ENCODE results near the gene INSM1. TPM values are rescaled to one million over a fixed set of nuclear protein-coding genes. Genes with fewer than 3 reads are reported as not detected.

Gene INSM1
- total and polyA plus RNA-seq, 10 of the 15 experiments (the other 5 are each of a cell fraction or from before 2014, with no cell fraction given), result 0.03 to 0.11 (median 0.04) TPM; not detected in 7

- ATAC-seq (no peak), DNase-seq (ENCODE audit: low read depth, low spot score) (no peak), FAIRE-seq (no peak)
- no peak overlapping the region for H3K4me3 ChIP-seq
- ChIA-PET CTCF (interaction anchor here (1.2 kb wide), 1 partner anchor 82 kb away, joined by 4 read pairs; no protein-coding TSS in a partner anchor), POLR2A (no interaction called here), RAD21 (ENCODE audit: unreplicated experiment) (no interaction called here), SMC1A (ENCODE audit: uncharacterized antibody, unreplicated experiment) (interaction anchor here (1.1 kb wide), 1 partner anchor 22 kb away, joined by 3 read pairs; no protein-coding TSS in a partner anchor)
- H3K27ac ChIP-seq (ENCODE audit: control insufficient read depth, insufficient read depth), result no peak overlapping the region
- H3K9ac ChIP-seq (ENCODE audit: control insufficient read depth, insufficient read depth, low read length), result no peak overlapping the region
- H4K20me1 ChIP-seq (ENCODE audit: control insufficient read depth, insufficient read depth), result no peaks in the 10 kb centered on the region
- no peak overlapping the region for H3K4me2 ChIP-seq (ENCODE audit: control insufficient read depth, insufficient read depth)
- H3K4me1 ChIP-seq (ENCODE audit: control insufficient read depth, insufficient read depth, low read length), result peaks cover 7% of the 10 kb centered on the region
- no peaks in the 10 kb centered on the region for H3K27me3 ChIP-seq (replicated peaks in 1 of 2; ENCODE audit: control insufficient read depth in 2 of 2, insufficient read depth in 2 of 2, low read length in 1 of 2)
- H3K9me3 ChIP-seq (replicated peaks; ENCODE audit: control insufficient read depth, insufficient read depth, low read length), result no peaks in the 10 kb centered on the region; the same call in 2 of the 3 replicates
- in situ Hi-C loops (cut with MboI), result no loop called here
- no peaks in the 10 kb centered on the region for H3K79me2 ChIP-seq (ENCODE audit: control insufficient read depth, insufficient read depth, low read length)
- no TSS peak for BruUV-seq (replicated peaks)
- WGBS (ENCODE audit: insufficient coverage, insufficient replicate concordance, low lambda C conversion rate, missing lambda C conversion rate), result 81% methylated on average over 9 of the region's 9 CpGs
- H2AFZ ChIP-seq (ENCODE audit: control insufficient read depth, low read depth, low read length), result no peak overlapping the region
- intact Hi-C loops (cut with micrococcal nuclease; ENCODE audit: unreplicated experiment), result no loop called here
- H3K36me3 ChIP-seq (ENCODE audit: control insufficient read depth in 2 of 2, insufficient read depth in 2 of 2, low read length in 1 of 2), result no peaks in the 10 kb centered on the region
- TF ChIP-seq POU2F2 (IDR thresholded peaks at IDR 0.05; ENCODE audit: borderline replicate concordance, low read depth, low read length), result no peak
- TF ChIP-seq ZNF592 (IDR thresholded peaks at IDR 0.05), result no peak
- no peak for TF ChIP-seq NR2F1 (conservative IDR thresholded peaks at IDR 0.05)
- no peak for TF ChIP-seq SUZ12 (IDR thresholded peaks at IDR 0.05; ENCODE audit: unreplicated experiment)
- no peak for TF ChIP-seq NKRF (conservative IDR thresholded peaks at IDR 0.05)
- no peak for TF ChIP-seq CREM (IDR thresholded peaks at IDR 0.05; ENCODE audit: low read depth)
- TF ChIP-seq HCFC1 (IDR thresholded peaks at IDR 0.05; ENCODE audit: low read length), result no peak
- no peak for TF ChIP-seq RAD21 (IDR thresholded peaks at IDR 0.05; ENCODE audit: insufficient read depth, low read depth, low read length)
- TF ChIP-seq TARDBP (IDR thresholded peaks at IDR 0.05; ENCODE audit: borderline replicate concordance), result no peak
- no peak for TF ChIP-seq KAT2A (conservative IDR thresholded peaks at IDR 0.05; ENCODE audit: control insufficient read depth, low read depth, low read length)
- TF ChIP-seq PML (IDR thresholded peaks at IDR 0.05; ENCODE audit: low read length), result no peak
- TF ChIP-seq KLF5 (IDR thresholded peaks at IDR 0.05; ENCODE audit: partially characterized antibody), result no peak
- no peak for TF ChIP-seq MEF2B (IDR thresholded peaks at IDR 0.05; ENCODE audit: partially characterized antibody, poor library complexity, severe bottlenecking)
- TF ChIP-seq ZBTB4 (CRISPR knock-in tag; IDR thresholded peaks at IDR 0.05), result no peak
These were observed 49.3 kb upstream of the INSM1 start for GRCh38 chr20:20318365-20319161.

Measured in GM12878 (cell line).